Measurements from ENCODE around the gene RUBCN.

DNA sequence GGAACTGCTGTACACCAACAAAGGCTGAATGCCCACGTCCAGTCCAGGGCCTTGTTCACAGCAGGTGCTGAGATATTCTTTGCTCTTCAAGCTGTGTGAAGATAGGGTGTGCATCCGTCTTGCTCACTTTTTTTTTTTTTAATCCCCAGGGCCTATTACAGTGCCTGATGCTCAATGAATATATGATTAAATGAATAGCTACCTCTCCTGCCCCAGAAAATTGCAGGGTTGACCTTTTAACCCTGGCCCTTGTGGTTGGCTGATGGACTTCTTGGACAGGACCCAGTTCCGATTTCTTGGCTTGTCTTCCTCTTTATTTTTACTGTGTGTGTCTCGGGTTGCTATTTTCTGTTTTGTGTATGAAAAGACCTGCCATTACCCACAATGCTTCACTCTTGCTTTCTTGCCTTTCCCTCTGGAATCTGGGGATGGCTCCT lies 10.1 kb upstream of the RUBCN start:
- TF ChIP-seq EZH2 (IDR thresholded peaks at IDR 0.05; ENCODE audit: insufficient read depth, poor library complexity, severe bottlenecking) (no peak), EZH2phosphoT487 (IDR thresholded peaks at IDR 0.05; ENCODE audit: insufficient read depth, low read depth) (no peak)
